ENCODE data around the gene LEUTX. TPM values are rescaled to one million over a fixed set of nuclear protein-coding genes. Genes with fewer than 3 reads are reported as not detected.

LEUTX gene
- polyA plus RNA-seq, 1 of the 3 experiments (the other 2 are of a cell fraction): not detected

DNA sequence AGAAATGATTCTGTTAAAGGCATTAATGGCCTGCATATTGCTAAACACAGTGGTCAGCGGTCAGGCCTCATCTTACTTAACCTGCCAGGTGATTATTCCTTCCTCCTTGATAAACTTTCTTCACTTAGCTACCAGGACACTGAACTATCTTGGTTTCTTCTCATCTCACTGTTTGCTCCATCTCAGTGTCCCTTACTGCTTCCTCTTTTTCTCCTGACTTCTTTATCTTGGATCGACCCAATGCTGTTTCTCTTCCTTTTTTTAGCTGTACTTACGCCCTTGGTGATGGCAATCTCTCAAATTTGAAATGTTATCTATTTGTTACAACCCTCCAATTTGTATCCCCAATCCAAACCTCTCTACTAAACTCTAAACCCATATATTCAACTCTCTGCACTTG, 33.0 kb upstream of the LEUTX start:
- no peaks in the 10 kb centered on the region for H4K20me1 ChIP-seq (ENCODE audit: insufficient read depth)
- 0% methylated on average over 3 of the region's 3 CpGs for WGBS (ENCODE audit: low lambda C conversion rate)
- H3K27me3 ChIP-seq (ENCODE audit: insufficient read depth): peaks cover 16% of the 10 kb centered on the region; the same call in 1 of the 2 replicates
- DNase-seq: no peak
- no peaks in the 10 kb centered on the region for H3F3A ChIP-seq (replicated peaks; ENCODE audit: insufficient read depth)
- ChIA-PET POLR2A (no interaction called here), CTCF (no interaction called here)
- H3K27ac ChIP-seq (ENCODE audit: low read depth in 2 of 2, low read length in 1 of 2): no peak overlapping the region
- H3K79me2 ChIP-seq (ENCODE audit: insufficient read depth): no peaks in the 10 kb centered on the region
- H3K4me1 ChIP-seq (ENCODE audit: control insufficient read depth in 1 of 2, insufficient read depth in 2 of 2, low read depth in 1 of 2, low read length in 1 of 2): no peaks in the 10 kb centered on the region
- no peaks in the 10 kb centered on the region for H3K9me2 ChIP-seq
- no peak overlapping the region for H2AFZ ChIP-seq (ENCODE audit: low read depth)
- no peak overlapping the region for H3K4me3 ChIP-seq (ENCODE audit: low read depth in 2 of 2, low read length in 1 of 2)
- H3K4me2 ChIP-seq: no peak overlapping the region
- no peaks in the 10 kb centered on the region for H3K9me3 ChIP-seq
- no peak overlapping the region for H3K9ac ChIP-seq
- TF ChIP-seq TCF12 (IDR thresholded peaks at IDR 0.05) (no peak), POLR2AphosphoS5 (IDR thresholded peaks at IDR 0.05; ENCODE audit: low read depth, low read length) (no peak), FOXM1 (IDR thresholded peaks at IDR 0.05; ENCODE audit: low read depth) (no peak), CHD2 (IDR thresholded peaks at IDR 0.05; ENCODE audit: low read length, partially characterized antibody) (no peak), NFIC (IDR thresholded peaks at IDR 0.05; ENCODE audit: borderline replicate concordance) (no peak), SMC3 (IDR thresholded peaks at IDR 0.05; ENCODE audit: low read depth, low read length) (no peak), EZH2phosphoT487 (IDR thresholded peaks at IDR 0.05; ENCODE audit: borderline replicate concordance, low read depth) (no peak)
- TF ChIP-seq, protein P1, sequence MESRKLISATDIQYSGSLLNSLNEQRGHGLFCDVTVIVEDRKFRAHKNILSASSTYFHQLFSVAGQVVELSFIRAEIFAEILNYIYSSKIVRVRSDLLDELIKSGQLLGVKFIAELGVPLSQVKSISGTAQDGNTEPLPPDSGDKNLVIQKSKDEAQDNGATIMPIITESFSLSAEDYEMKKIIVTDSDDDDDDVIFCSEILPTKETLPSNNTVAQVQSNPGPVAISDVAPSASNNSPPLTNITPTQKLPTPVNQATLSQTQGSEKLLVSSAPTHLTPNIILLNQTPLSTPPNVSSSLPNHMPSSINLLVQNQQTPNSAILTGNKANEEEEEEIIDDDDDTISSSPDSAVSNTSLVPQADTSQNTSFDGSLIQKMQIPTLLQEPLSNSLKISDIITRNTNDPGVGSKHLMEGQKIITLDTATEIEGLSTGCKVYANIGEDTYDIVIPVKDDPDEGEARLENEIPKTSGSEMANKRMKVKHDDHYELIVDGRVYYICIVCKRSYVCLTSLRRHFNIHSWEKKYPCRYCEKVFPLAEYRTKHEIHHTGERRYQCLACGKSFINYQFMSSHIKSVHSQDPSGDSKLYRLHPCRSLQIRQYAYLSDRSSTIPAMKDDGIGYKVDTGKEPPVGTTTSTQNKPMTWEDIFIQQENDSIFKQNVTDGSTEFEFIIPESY (IDR thresholded peaks at IDR 0.05; ENCODE audit: borderline replicate concordance, low read depth): no peak
- TF ChIP-seq, protein P2, sequence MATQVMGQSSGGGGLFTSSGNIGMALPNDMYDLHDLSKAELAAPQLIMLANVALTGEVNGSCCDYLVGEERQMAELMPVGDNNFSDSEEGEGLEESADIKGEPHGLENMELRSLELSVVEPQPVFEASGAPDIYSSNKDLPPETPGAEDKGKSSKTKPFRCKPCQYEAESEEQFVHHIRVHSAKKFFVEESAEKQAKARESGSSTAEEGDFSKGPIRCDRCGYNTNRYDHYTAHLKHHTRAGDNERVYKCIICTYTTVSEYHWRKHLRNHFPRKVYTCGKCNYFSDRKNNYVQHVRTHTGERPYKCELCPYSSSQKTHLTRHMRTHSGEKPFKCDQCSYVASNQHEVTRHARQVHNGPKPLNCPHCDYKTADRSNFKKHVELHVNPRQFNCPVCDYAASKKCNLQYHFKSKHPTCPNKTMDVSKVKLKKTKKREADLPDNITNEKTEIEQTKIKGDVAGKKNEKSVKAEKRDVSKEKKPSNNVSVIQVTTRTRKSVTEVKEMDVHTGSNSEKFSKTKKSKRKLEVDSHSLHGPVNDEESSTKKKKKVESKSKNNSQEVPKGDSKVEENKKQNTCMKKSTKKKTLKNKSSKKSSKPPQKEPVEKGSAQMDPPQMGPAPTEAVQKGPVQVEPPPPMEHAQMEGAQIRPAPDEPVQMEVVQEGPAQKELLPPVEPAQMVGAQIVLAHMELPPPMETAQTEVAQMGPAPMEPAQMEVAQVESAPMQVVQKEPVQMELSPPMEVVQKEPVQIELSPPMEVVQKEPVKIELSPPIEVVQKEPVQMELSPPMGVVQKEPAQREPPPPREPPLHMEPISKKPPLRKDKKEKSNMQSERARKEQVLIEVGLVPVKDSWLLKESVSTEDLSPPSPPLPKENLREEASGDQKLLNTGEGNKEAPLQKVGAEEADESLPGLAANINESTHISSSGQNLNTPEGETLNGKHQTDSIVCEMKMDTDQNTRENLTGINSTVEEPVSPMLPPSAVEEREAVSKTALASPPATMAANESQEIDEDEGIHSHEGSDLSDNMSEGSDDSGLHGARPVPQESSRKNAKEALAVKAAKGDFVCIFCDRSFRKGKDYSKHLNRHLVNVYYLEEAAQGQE (IDR thresholded peaks at IDR 0.05; ENCODE audit: low read depth, low read length): no peak
- TF ChIP-seq, protein P3, sequence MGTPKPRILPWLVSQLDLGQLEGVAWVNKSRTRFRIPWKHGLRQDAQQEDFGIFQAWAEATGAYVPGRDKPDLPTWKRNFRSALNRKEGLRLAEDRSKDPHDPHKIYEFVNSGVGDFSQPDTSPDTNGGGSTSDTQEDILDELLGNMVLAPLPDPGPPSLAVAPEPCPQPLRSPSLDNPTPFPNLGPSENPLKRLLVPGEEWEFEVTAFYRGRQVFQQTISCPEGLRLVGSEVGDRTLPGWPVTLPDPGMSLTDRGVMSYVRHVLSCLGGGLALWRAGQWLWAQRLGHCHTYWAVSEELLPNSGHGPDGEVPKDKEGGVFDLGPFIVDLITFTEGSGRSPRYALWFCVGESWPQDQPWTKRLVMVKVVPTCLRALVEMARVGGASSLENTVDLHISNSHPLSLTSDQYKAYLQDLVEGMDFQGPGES (IDR thresholded peaks at IDR 0.05; ENCODE audit: low read depth, low read length): no peak
- no peaks in the 10 kb centered on the region for H3K36me3 ChIP-seq (replicated peaks in 1 of 2; ENCODE audit: control insufficient read depth in 1 of 2, insufficient read depth in 2 of 2, low read length in 1 of 2)
